Left lung (tissue), 10 donors: ENCODE results near the gene BANF2. TPM values are rescaled to one million over a fixed set of nuclear protein-coding genes. Genes with fewer than 3 reads are reported as not detected.

Source experiments
- ATAC-seq: fragments of 200-7000 bp; cut with Tn5 transposase; one replicate; pipeline ENCODE4 v1.9.1; 2020; ENCODE audit warnings: moderate library complexity
- DNase-seq, 4 donors: peaks; one replicate each; pipeline ENCODE4 v3.0.0-alpha.2; 2013 to 2020
- H3K27ac ChIP-seq, 2 donors: fragments of 200-600 bp; sonication (generic) in 1 of 2; one replicate each; pipeline versions ENCODE4 v1.5.0 to v1.8.0; 2020 to 2021
- H3K27me3 ChIP-seq, 2 donors: fragments of 200-600 bp; sonication (generic) in 1 of 2; one replicate each; pipeline versions ENCODE4 v1.5.0 to v1.8.0; 2020 to 2021
- H3K36me3 ChIP-seq, 2 donors: fragments of 200-600 bp; sonication (generic) in 1 of 2; one replicate each; pipeline versions ENCODE4 v1.5.0 to v1.8.0; 2020 to 2021
- H3K4me1 ChIP-seq, 2 donors: fragments of 200-600 bp; one replicate each; pipeline ENCODE4 v1.8.0; 2021
- H3K4me3 ChIP-seq, 2 donors: fragments of 200-600 bp; sonication (generic) in 1 of 2; one replicate each; pipeline versions ENCODE4 v1.5.0 to v1.8.0; 2020 to 2021; ENCODE audit warnings: mild to moderate bottlenecking in 1 of 2
- H3K9me3 ChIP-seq, 2 donors: fragments of 200-600 bp; sonication (generic) in 1 of 2; one replicate each; pipeline versions ENCODE4 v1.5.0 to v1.8.0; 2020 to 2021
- intact Hi-C, 2 donors: fragments of 100-400 bp; cut with DNase I; formaldehyde crosslinking; loops; one replicate each; pipeline versions ENCODE4 v1.11.2 to v1.14.2; 2022
- polyA plus RNA-seq, 6 donors: library from polyadenylated mRNA; unstranded; fragments of 120-200 nt; gene quantifications; one replicate each; pipeline ENCODE4 v1.2.1, GENCODE V29; 2013; ENCODE audit not compliant: insufficient read length in 6 of 6
- total RNA-seq, 2 donors: library from RNA; stranded (reverse); fragmentation: NEBNext Ultra II Directional; extraction: Animal tissue kit (Norgen Biotek cat#: 25700); gene quantifications; one replicate each; pipeline ENCODE4 v1.2.1, GENCODE V29; 2021
- TF ChIP-seq, protein P1 (sequence below), 2 donors: fragments of 200-600 bp; sonication (generic) in 1 of 2; IDR thresholded peaks; one replicate each; pipeline versions ENCODE4 v1.5.0 to v1.8.0; 2021; ENCODE audit warnings: antibody characterized with exemption in 2 of 2
- donor health status: DM: no; HTN: yes; CAD: no.
- donor health status: DM: no; HTN: no; CAD: no.

BANF2 gene
- total and polyA plus RNA-seq, 8 donors: not detected

DNA sequence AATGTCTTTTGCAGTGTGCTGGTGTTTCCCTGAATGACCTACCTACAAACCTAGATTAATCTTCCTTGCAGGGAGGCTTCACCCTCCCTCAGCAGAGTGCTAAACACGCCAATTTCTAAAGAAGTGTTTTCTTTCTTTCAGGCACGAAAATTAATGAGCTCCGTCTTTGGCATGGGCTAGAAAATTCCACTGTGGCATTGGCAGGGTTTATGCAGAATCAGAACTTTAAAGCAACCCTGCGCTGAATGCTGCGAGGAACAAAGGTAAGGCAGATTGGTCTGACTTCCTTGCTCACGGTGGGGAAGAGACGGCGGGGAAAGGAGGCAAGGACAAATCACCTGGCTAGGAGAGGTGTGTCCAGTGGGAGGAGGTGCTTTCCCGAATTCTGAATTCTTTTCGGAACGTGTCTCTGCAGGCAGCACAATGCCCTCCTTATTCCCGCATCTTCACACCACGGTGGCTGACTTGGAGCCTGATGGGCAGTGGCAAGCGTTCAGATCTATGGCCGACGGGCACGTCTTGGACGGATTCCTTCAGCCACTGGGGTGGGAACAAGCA lies 6.2 kb upstream of the BANF2 start:
- Histone ChIP-seq H3K36me3 (no peaks in the 10 kb centered on the region), H3K27me3 (no peaks in the 10 kb centered on the region), H3K27ac (no peak overlapping the region), H3K4me1 (no peaks in the 10 kb centered on the region), H3K9me3 (no peaks in the 10 kb centered on the region), H3K4me3 (no peak overlapping the region)
- DNase-seq (no peak), ATAC-seq (no peak)
- TF ChIP-seq, protein P1, sequence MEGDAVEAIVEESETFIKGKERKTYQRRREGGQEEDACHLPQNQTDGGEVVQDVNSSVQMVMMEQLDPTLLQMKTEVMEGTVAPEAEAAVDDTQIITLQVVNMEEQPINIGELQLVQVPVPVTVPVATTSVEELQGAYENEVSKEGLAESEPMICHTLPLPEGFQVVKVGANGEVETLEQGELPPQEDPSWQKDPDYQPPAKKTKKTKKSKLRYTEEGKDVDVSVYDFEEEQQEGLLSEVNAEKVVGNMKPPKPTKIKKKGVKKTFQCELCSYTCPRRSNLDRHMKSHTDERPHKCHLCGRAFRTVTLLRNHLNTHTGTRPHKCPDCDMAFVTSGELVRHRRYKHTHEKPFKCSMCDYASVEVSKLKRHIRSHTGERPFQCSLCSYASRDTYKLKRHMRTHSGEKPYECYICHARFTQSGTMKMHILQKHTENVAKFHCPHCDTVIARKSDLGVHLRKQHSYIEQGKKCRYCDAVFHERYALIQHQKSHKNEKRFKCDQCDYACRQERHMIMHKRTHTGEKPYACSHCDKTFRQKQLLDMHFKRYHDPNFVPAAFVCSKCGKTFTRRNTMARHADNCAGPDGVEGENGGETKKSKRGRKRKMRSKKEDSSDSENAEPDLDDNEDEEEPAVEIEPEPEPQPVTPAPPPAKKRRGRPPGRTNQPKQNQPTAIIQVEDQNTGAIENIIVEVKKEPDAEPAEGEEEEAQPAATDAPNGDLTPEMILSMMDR (IDR thresholded peaks at IDR 0.05): no peak
- intact Hi-C loops: no loop called here

- ATAC-seq: no peak
- Histone ChIP-seq H3K27ac (no peak overlapping the region), H3K36me3 (no peaks in the 10 kb centered on the region), H3K27me3 (no peaks in the 10 kb centered on the region), H3K4me1 (no peaks in the 10 kb centered on the region), H3K4me3 (no peak overlapping the region), H3K9me3 (no peaks in the 10 kb centered on the region)
- intact Hi-C loops: no loop called here
- no peak for DNase-seq
- TF ChIP-seq, protein P1 (IDR thresholded peaks at IDR 0.05): no peak
Measured at GRCh38 chr20:17694767-17695166, 5.0 kb upstream of the BANF2 start.

GRCh38 chr20:17696287-17696686 lies 3.5 kb upstream of the BANF2 start:
- no peak for DNase-seq
- no peak for ATAC-seq
- Histone ChIP-seq H3K4me1 (no peaks in the 10 kb centered on the region), H3K36me3 (no peaks in the 10 kb centered on the region), H3K27me3 (no peaks in the 10 kb centered on the region), H3K9me3 (no peaks in the 10 kb centered on the region), H3K4me3 (no peak overlapping the region), H3K27ac (no peak overlapping the region)
- TF ChIP-seq, protein P1 (IDR thresholded peaks at IDR 0.05): no peak
- intact Hi-C loops: no loop called here

GRCh38 chr20:17697171-17697570 lies 2.6 kb upstream of the BANF2 start:
- ATAC-seq (no peak), DNase-seq (no peak)
- no peak overlapping the region for H3K4me3 ChIP-seq
- H3K27me3 ChIP-seq: no peaks in the 10 kb centered on the region
- no peaks in the 10 kb centered on the region for H3K4me1 ChIP-seq
- intact Hi-C loops: no loop called here
- TF ChIP-seq, protein P1 (IDR thresholded peaks at IDR 0.05): no peak
- no peaks in the 10 kb centered on the region for H3K36me3 ChIP-seq
- no peak overlapping the region for H3K27ac ChIP-seq
- H3K9me3 ChIP-seq: no peaks in the 10 kb centered on the region

DNA sequence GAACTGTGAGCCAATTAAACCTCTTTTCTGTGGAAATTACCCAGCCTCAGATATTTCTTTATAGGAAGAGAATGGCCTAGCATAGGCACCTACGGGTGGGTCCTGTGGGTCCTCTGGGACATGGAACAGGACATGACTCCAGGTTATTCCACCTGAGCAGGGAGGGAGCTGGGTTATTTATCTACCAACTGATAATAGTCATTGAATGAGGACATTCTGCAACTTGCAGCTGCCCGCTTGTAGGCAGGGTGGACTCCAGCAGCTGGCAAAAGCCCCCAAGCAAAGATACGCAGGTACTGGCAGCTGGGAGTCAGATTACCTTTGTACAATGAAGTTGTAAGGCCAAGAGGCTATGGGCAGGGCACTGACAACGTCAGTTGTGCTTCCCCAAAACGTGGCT lies 1.4 kb upstream of the BANF2 start:
- ATAC-seq: no peak
- H3K27ac ChIP-seq: no peak overlapping the region
- DNase-seq: no peak
- no peaks in the 10 kb centered on the region for H3K9me3 ChIP-seq
- TF ChIP-seq, protein P1 (IDR thresholded peaks at IDR 0.05): no peak
- intact Hi-C loops: no loop called here
- H3K27me3 ChIP-seq: no peaks in the 10 kb centered on the region
- H3K4me3 ChIP-seq: no peak overlapping the region
- H3K36me3 ChIP-seq: no peaks in the 10 kb centered on the region
- no peaks in the 10 kb centered on the region for H3K4me1 ChIP-seq
